Thyroid gland (tissue), 4 donors: Measurements from ENCODE around the gene EDEM3. TPM values are rescaled to one million over a fixed set of nuclear protein-coding genes. Genes with fewer than 3 reads are reported as not detected.
A peak's percentile ranks its signal among the peaks of the same experiment; 100 is the strongest.

Experiments
- DNase-seq, 2 donors: peaks; one replicate each; pipeline ENCODE4 v3.0.0-alpha.2; 2019
- H3K27ac ChIP-seq, 3 donors: fragments of 200-600 bp; sonication (generic); 1 replicate in 2 of 3; 2 replicates in 1 of 3; pipeline ENCODE4 v1.5.1; 2016 to 2019; ENCODE audit warnings: mild to moderate bottlenecking in 1 of 3, moderate library complexity in 1 of 3
- H3K27me3 ChIP-seq: fragments of 200-600 bp; sonication (generic); one replicate; pipeline ENCODE4 v1.5.1; 2019
- H3K36me3 ChIP-seq, 2 donors: fragments of 200-600 bp; sonication (generic); one replicate each; pipeline ENCODE4 v1.5.1; 2016 to 2019
- H3K4me1 ChIP-seq, 2 donors: fragments of 200-600 bp; sonication (generic); one replicate each; pipeline ENCODE4 v1.5.1; 2017 to 2019
- H3K4me3 ChIP-seq, 3 donors: fragments of 200-600 bp; sonication (generic); replicated peaks in 1 of 3; 1 replicate in 2 of 3; 2 replicates in 1 of 3; pipeline ENCODE4 v1.5.1; 2016; ENCODE audit warnings: mild to moderate bottlenecking in 1 of 3
- H3K9me3 ChIP-seq: fragments of 200-600 bp; sonication (generic); one replicate; pipeline ENCODE4 v1.5.1; 2017
- CTCF ChIP-seq, 6 experiments: fragments of 200-600 bp in 3 of 6; fragments of 450-650 bp in 3 of 6; sonication (generic) in 3 of 6; IDR thresholded peaks; one replicate each; pipeline ENCODE4 v1.5.1; 2016 to 2019; ENCODE audit warnings: antibody characterized with exemption in 6 of 6, mild to moderate bottlenecking in 2 of 6, inconsistent platforms in 1 of 6, moderate library complexity in 1 of 6
- POLR2A ChIP-seq, 2 donors: fragments of 450-650 bp; IDR thresholded peaks; one replicate each; pipeline ENCODE4 v1.6.1; 2017; ENCODE audit warnings: antibody characterized with exemption in 2 of 2, mild to moderate bottlenecking in 2 of 2, moderate library complexity in 1 of 2
- WGBS, 2 donors: methylation state at CpG; one replicate each; pipeline ENCODE4 v1.1.5; 2017; 5-methylcytosine and 5-hydroxymethylcytosine counted together
- intact Hi-C: fragments of 100-400 bp; cut with DNase I; formaldehyde crosslinking; loops from one replicate; pipeline ENCODE4 v1.15.1; 2023
- total RNA-seq, 4 donors: library from RNA; depleted of rRNA; stranded (reverse); fragments of >200 nt; gene quantifications; one replicate each; pipeline ENCODE4 v1.2.3, GENCODE V29; 2016

The EDEM3 gene
- total RNA-seq, 4 donors from 2014 or later = 29.3 to 43.0 (median 35.9) TPM

DNA sequence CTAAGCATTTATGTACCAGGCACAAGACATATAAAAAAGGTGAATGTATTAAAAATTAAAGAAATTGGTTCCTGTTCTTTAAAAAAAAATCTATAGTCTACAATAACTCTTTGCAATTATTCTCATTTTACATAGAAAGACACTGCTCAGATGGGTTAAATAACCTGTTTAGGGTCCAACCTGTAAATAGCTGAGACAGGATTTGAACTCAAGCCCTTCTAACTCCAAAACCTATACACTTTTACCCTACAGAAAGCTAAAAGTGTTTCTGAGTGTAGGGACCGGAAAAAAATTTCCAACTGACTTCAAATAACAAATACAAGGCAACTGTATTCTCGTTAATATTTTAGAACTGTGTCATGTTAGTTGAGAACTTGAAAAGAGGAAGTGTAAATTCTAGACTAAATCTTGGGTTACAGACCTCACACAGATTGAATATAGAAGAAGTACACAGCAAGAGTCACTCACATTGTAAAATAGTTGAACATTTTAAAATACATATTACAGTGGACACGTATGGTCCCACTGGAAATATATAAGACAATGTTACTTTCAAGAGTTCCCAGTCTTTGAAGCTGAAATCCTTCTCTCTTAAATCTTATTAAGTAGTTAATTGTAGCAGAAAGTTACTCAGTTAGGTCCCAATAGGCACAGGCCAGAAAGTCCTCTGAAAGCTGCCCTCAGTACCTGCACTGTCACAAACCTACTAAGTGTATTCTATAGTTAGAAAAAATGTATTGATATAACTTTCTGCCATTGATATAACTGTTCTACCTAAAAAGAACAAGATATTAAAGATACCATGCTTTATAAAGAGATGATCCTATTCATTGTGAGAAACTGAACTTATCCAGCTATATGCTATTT is 7.3 kb downstream of the EDEM3 start:
- Histone ChIP-seq H3K27ac (no peak overlapping the region), H3K36me3 (no peaks in the 10 kb centered on the region), H3K9me3 (no peaks in the 10 kb centered on the region), H3K4me3 (no peak overlapping the region), H3K4me1 (no peaks in the 10 kb centered on the region), H3K27me3 (no peaks in the 10 kb centered on the region)
- TF ChIP-seq POLR2A (IDR thresholded peaks at IDR 0.05) (no peak), CTCF (IDR thresholded peaks at IDR 0.05) (no peak)
- intact Hi-C loops = no loop called here
- WGBS, 2 donors = 61 to 78% methylated on average over 3 of the region's 3 CpGs
- DNase-seq = no peak

DNA sequence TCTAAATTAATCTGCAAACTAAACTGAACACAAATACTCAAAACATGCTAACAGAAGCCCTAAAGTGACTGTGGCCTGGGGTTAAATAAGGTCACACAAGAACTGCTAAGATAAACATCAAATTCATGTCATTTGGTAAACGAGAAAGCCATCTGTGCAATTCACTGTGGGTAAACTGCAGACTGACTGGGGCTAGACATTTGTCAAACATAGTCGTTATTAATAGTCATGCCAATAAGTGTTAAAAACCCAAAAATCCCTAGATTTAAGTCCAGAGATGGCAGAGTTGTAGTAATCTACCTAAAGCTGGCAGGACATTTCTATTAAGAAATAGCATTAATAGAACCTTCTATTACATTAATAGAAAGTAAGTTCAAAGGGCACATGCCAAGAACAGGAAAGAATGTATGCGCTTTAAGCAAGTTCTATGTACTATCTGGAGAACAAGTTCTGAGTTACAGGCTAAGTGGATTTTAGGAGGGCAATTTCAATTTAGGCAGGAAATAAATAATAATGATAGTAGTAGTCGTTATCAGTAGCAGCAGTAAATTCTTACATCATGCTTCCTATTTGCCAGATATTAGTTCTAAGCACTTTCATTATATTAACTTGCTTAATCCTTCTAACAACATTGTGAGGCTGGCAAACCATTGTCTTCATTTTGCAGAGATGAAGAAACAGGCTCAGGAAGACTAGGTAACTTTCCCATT is 8.6 kb downstream of the EDEM3 start:
- WGBS, 2 donors = 63 to 72% methylated on average over 4 of the region's 4 CpGs
- DNase-seq = no peak
- Histone ChIP-seq H3K36me3 (no peaks in the 10 kb centered on the region), H3K9me3 (no peaks in the 10 kb centered on the region), H3K27me3 (no peaks in the 10 kb centered on the region), H3K4me1 (no peaks in the 10 kb centered on the region), H3K27ac (peak overlapping the region in 1 of 3 donors; percentile 11), H3K4me3 (no peak overlapping the region)
- no peak for TF ChIP-seq POLR2A (IDR thresholded peaks at IDR 0.05)
- no peak for TF ChIP-seq CTCF (IDR thresholded peaks at IDR 0.05)
- intact Hi-C loops = no loop called here

DNA sequence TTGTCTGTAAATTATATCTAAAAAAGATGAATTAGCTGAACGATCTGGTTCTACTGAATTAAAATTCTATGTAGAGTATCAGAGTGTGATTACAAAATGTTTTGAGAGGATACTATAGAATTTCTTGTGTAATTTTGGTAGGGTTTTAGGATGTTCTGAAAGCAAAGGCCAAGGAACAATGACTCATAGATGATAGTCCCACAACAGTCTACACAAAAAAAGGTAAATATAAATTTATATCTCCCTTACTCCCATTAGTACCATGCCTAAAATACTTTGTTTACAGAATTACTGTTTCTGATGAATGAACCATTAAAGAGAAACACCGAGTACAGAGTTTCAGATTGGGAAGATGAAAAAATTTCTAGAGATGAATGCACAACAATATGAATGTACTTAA is 9.5 kb downstream of the EDEM3 start:
- no peaks in the 10 kb centered on the region for H3K36me3 ChIP-seq
- DNase-seq = no peak
- H3K27ac ChIP-seq = no peak overlapping the region
- TF ChIP-seq POLR2A (IDR thresholded peaks at IDR 0.05) (no peak), CTCF (IDR thresholded peaks at IDR 0.05) (no peak)
- no peaks in the 10 kb centered on the region for H3K4me1 ChIP-seq
- intact Hi-C loops = no loop called here
- H3K27me3 ChIP-seq = no peaks in the 10 kb centered on the region
- WGBS, 2 donors = 94 to 95% methylated on average over 2 of the region's 2 CpGs
- H3K4me3 ChIP-seq = no peak overlapping the region
- no peaks in the 10 kb centered on the region for H3K9me3 ChIP-seq

DNA sequence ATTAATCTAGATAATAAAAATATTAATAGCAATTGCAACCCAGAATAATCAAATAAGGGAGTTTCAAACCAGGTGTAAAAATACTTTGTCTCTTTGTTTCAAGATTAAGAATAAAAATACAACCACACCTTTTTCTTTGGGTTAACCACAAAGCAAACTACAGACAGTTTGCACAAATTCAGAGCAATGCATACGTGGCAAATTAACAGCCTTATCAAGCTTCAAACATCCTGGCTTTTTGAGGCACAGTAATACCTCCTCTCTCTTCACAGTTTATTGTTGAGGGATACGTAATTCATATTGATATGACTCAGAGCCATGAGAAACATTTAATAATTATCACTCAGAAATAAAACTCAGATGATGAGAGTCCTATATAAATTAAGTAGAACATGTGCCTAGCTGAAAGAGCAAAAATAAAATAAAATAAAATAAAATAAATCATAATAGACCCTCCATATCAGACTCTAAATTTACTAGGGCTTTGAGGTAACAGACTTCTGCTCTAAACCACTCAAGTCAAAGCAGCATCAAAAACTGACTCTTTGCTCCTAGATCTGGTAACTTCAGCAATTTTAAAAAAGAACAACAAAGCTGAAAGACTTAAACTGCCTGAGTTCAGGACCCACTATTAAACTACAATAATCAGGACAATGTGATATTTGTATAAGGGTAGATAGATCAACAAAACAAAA is 11.4 kb downstream of the EDEM3 start:
- Histone ChIP-seq H3K4me3 (no peak overlapping the region), H3K4me1 (no peaks in the 10 kb centered on the region), H3K27me3 (no peaks in the 10 kb centered on the region), H3K9me3 (no peaks in the 10 kb centered on the region), H3K36me3 (no peaks in the 10 kb centered on the region), H3K27ac (no peak overlapping the region)
- 88 to 96% methylated on average over 2 of the region's 2 CpGs for WGBS, 2 donors
- TF ChIP-seq POLR2A (IDR thresholded peaks at IDR 0.05) (no peak), CTCF (IDR thresholded peaks at IDR 0.05) (no peak)
- intact Hi-C loops = no loop called here
- no peak for DNase-seq
